Colonic mucosa (tissue), 4 donors: Measurements from ENCODE around the gene PRDM15. TPM values are rescaled to one million over a fixed set of nuclear protein-coding genes. Genes with fewer than 3 reads are reported as not detected.

Experiments
- DNase-seq: peaks from one replicate; pipeline ENCODE4 v3.0.0-alpha.2; 2020
- H3K27ac ChIP-seq: fragments of 200-600 bp; one replicate; pipeline ENCODE4 v1.8.0; 2021
- H3K27me3 ChIP-seq: fragments of 200-600 bp; one replicate; pipeline ENCODE4 v1.8.0; 2021
- H3K36me3 ChIP-seq: fragments of 200-600 bp; one replicate; pipeline ENCODE4 v1.8.0; 2021
- H3K4me1 ChIP-seq: fragments of 200-600 bp; one replicate; pipeline ENCODE4 v1.8.0; 2021; ENCODE audit warnings: mild to moderate bottlenecking
- H3K4me3 ChIP-seq: fragments of 200-600 bp; one replicate; pipeline ENCODE4 v1.8.0; 2021
- H3K9ac ChIP-seq, 2 donors: one replicate each; pipeline ENCODE4 v1.7.0; 2013; ENCODE audit warnings: control low read depth in 2 of 2, low read depth in 2 of 2, low read length in 2 of 2
- H3K9me3 ChIP-seq: fragments of 200-600 bp; one replicate; pipeline ENCODE4 v1.8.0; 2021
- CTCF ChIP-seq: fragments of 200-600 bp; IDR thresholded peaks from one replicate; pipeline ENCODE4 v1.8.0; 2022; ENCODE audit warnings: antibody characterized with exemption, mild to moderate bottlenecking
- intact Hi-C: fragments of 100-400 bp; cut with DNase I; formaldehyde crosslinking; loops from one replicate; pipeline ENCODE4 v1.14.1; 2022
- total RNA-seq, 2 donors: library from RNA; stranded (reverse); fragmentation: NEBNext Ultra II Directional in 1 of 2; extraction: Animal tissue kit (Norgen Biotek cat#: 25700) in 1 of 2; gene quantifications; one replicate each; pipeline ENCODE4 v1.2.1, GENCODE V29; 2021
- donor health status: healthy.
- donor health status: DM: no; HTN: no; CAD: no.
- donor health status: DM: no; HTN: no; CAD: no.

PRDM15 gene
- total RNA-seq, 2 donors from 2014 or later = 3.2 to 6.3 TPM

GRCh38 chr21:41777951-41778815, 101.0 kb downstream of the PRDM15 start:
- H3K36me3 ChIP-seq = no peaks in the 10 kb centered on the region
- DNase-seq = peak; percentile 94
- peaks cover 6% of the 10 kb centered on the region for H3K4me1 ChIP-seq
- no peaks in the 10 kb centered on the region for H3K9me3 ChIP-seq
- H3K27ac ChIP-seq = no peak overlapping the region
- peaks cover 36% of the 10 kb centered on the region for H3K27me3 ChIP-seq
- H3K9ac ChIP-seq = no peak overlapping the region
- no peak overlapping the region for H3K4me3 ChIP-seq
- intact Hi-C loops = loop anchor here (2.0 to 10.0 kb wide), 2 partner anchors 165 to 493 kb away; no protein-coding TSS in a partner anchor
- TF ChIP-seq CTCF = peak; percentile 94

- intact Hi-C loops = loop anchor here (10.0 kb wide), 1 partner anchor 492 kb away; no protein-coding TSS in a partner anchor
- no peak overlapping the region for H3K4me3 ChIP-seq
- no peak for DNase-seq
- H3K4me1 ChIP-seq = peaks cover 6% of the 10 kb centered on the region
- TF ChIP-seq CTCF = no peak
- no peaks in the 10 kb centered on the region for H3K9me3 ChIP-seq
- H3K27ac ChIP-seq = no peak overlapping the region
- no peaks in the 10 kb centered on the region for H3K36me3 ChIP-seq
- H3K9ac ChIP-seq = no peak overlapping the region
- peaks cover 38% of the 10 kb centered on the region for H3K27me3 ChIP-seq
Observed at GRCh38 chr21:41776778-41777177, 102.4 kb downstream of the PRDM15 start.

- no peak overlapping the region for H3K9ac ChIP-seq
- H3K27ac ChIP-seq = no peak overlapping the region
- no peak for DNase-seq
- intact Hi-C loops = loop anchor here (10.0 kb wide), 1 partner anchor 490 kb away; no protein-coding TSS in a partner anchor
- H3K4me3 ChIP-seq = no peak overlapping the region
- H3K36me3 ChIP-seq = no peaks in the 10 kb centered on the region
- H3K27me3 ChIP-seq = peaks cover 29% of the 10 kb centered on the region
- H3K9me3 ChIP-seq = no peaks in the 10 kb centered on the region
- no peak for TF ChIP-seq CTCF
- H3K4me1 ChIP-seq = peaks cover 6% of the 10 kb centered on the region
Observed at GRCh38 chr21:41775149-41775472, 104.0 kb downstream of the PRDM15 start.

GRCh38 chr21:41774467-41775148, 104.5 kb downstream of the PRDM15 start:
- no peak for DNase-seq
- intact Hi-C loops = loop anchor here (10.0 kb wide), 1 partner anchor 490 kb away; no protein-coding TSS in a partner anchor
- Histone ChIP-seq H3K9ac (no peak overlapping the region), H3K27me3 (peaks cover 29% of the 10 kb centered on the region), H3K9me3 (no peaks in the 10 kb centered on the region), H3K4me3 (no peak overlapping the region), H3K4me1 (peaks cover 6% of the 10 kb centered on the region), H3K27ac (no peak overlapping the region), H3K36me3 (no peaks in the 10 kb centered on the region)
- no peak for TF ChIP-seq CTCF

- H3K4me1 ChIP-seq = no peaks in the 10 kb centered on the region
- H3K9ac ChIP-seq = no peak overlapping the region
- no peak overlapping the region for H3K27ac ChIP-seq
- no peak overlapping the region for H3K4me3 ChIP-seq
- H3K9me3 ChIP-seq = no peaks in the 10 kb centered on the region
- DNase-seq = no peak
- peaks cover 26% of the 10 kb centered on the region for H3K27me3 ChIP-seq
- intact Hi-C loops = loop anchor here (10.0 kb wide), 1 partner anchor 488 kb away; no protein-coding TSS in a partner anchor
- no peaks in the 10 kb centered on the region for H3K36me3 ChIP-seq
- no peak for TF ChIP-seq CTCF
Observed at GRCh38 chr21:41772351-41773080, 106.6 kb downstream of the PRDM15 start.
